ENCODE measurements around the gene C1QB. TPM values are rescaled to one million over a fixed set of nuclear protein-coding genes. Genes with fewer than 3 reads are reported as not detected.

The C1QB gene
- total and polyA plus RNA-seq, 2 of the 8 experiments (the other 6 are each of a cell fraction or from before 2014, with no cell fraction given): not detected

GRCh38 chr1:22674410-22674749 lies 21.3 kb downstream of the C1QB start:
- Histone ChIP-seq H3K56ac (replicated peaks; ENCODE audit: insufficient read length, low read depth, low read length) (no peak overlapping the region), H3K27ac (ENCODE audit: low read depth, low read length) (no peak overlapping the region), H3K23ac (ENCODE audit: insufficient read length) (no peak overlapping the region), H3K4ac (replicated peaks; ENCODE audit: insufficient read length, low read depth, low read length) (no peak overlapping the region), H2AK5ac (ENCODE audit: low read depth, low read length) (no peak overlapping the region), H4K91ac (replicated peaks; ENCODE audit: insufficient read length, low read length) (no peak overlapping the region), H4K20me1 (replicated peaks in 1 of 2; ENCODE audit: control insufficient read depth in 1 of 2, insufficient read depth in 2 of 2, low read length in 2 of 2) (peaks cover 0 to 11% of the 10 kb centered on the region in 2 experiments), H3K36me3 (ENCODE audit: control insufficient read depth in 2 of 4, insufficient read depth in 4 of 4, low read length in 3 of 4) (no peaks in the 10 kb centered on the region), H4K8ac (ENCODE audit: extremely low read depth, insufficient read depth, low read length) (no peak overlapping the region), H3K4me1 (replicated peaks in 1 of 4; ENCODE audit: control insufficient read depth in 3 of 4, insufficient read depth in 4 of 4, low read length in 3 of 4) (peaks cover 0 to 13% (median 6%) of the 10 kb centered on the region in 4 experiments; a peak in 4 of 7 replicates), H3K9me3 (ENCODE audit: insufficient read depth in 2 of 2, low read depth in 1 of 2, low read length in 1 of 2) (no peaks in the 10 kb centered on the region), H2BK120ac (replicated peaks; ENCODE audit: low read depth, low read length) (no peak overlapping the region), H3K4me2 (ENCODE audit: insufficient read depth in 1 of 2, low read depth in 2 of 2, low read length in 2 of 2) (no peak overlapping the region), H2BK15ac (ENCODE audit: low read length) (no peak overlapping the region), H3K18ac (ENCODE audit: extremely low read depth, low read length) (no peak overlapping the region), H3K9ac (replicated peaks in 1 of 4; ENCODE audit: extremely low read depth in 1 of 4, low read depth in 3 of 4, low read length in 3 of 4) (no peak overlapping the region), H2BK20ac (ENCODE audit: low read length) (no peak overlapping the region), H2AFZ (ENCODE audit: low read length) (no peak overlapping the region), H3K4me3 (ENCODE audit: extremely low read depth in 1 of 4, insufficient read depth in 2 of 4, low read depth in 3 of 4, low read length in 4 of 4) (no peak overlapping the region), H4K5ac (ENCODE audit: insufficient read length, low read depth, low read length) (no peak overlapping the region), H3K79me1 (ENCODE audit: low read depth, low read length) (no peaks in the 10 kb centered on the region), H3K27me3 (replicated peaks in 1 of 4; ENCODE audit: control insufficient read depth in 3 of 4, extremely low read depth in 1 of 4, insufficient read depth in 3 of 4, low read length in 3 of 4) (no peaks in the 10 kb centered on the region; a peak in 1 of 7 replicates), H3K14ac (ENCODE audit: insufficient read length) (no peak overlapping the region), H2BK5ac (ENCODE audit: low read depth, low read length) (no peak overlapping the region), H3K79me2 (ENCODE audit: control insufficient read depth in 1 of 2, insufficient read depth in 2 of 2, low read length in 2 of 2) (no peaks in the 10 kb centered on the region; a peak in 1 of 4 replicates), H3K23me2 (ENCODE audit: low read depth, low read length) (peaks cover 12% of the 10 kb centered on the region; the same call in 1 of the 2 replicates), H2BK12ac (ENCODE audit: low read depth, low read length) (no peak overlapping the region)
- POLR2A ChIA-PET (ENCODE audit: partially characterized antibody): interaction anchor here (1.1 kb wide), 2 partner anchors 37 to 531 kb away, joined by 3 read pairs; no protein-coding TSS in a partner anchor
- CTCF ChIA-PET (ENCODE audit: partially characterized antibody): interaction anchor here (0.6 to 6.0 kb wide), 38 partner anchors 8 to 1237 kb away, joined by 3 to 43 read pairs (median 3); partner anchors contain the start of gene C1QB
- no peak for FAIRE-seq
- DNase-seq (ENCODE audit: low read depth in 1 of 2, low spot score in 2 of 2): no peak
- WGBS, 2 experiments (ENCODE audit: extremely low coverage in 1 of 2, insufficient coverage in 1 of 2, insufficient read length in 1 of 2, insufficient replicate concordance in 2 of 2, low coverage in 1 of 2, low lambda C conversion rate in 2 of 2, missing lambda C conversion rate in 1 of 2): 59% methylated on average over 1 of the region's 1 CpG; no CpG with 5 or more reads in 1 of the 2 experiments
- TF ChIP-seq HDAC6 (IDR thresholded peaks at IDR 0.05; ENCODE audit: low read depth, low read length): no peak
- TF ChIP-seq CEBPB (IDR thresholded peaks at IDR 0.05; ENCODE audit: low read depth, low read length): no peak
- no peak for TF ChIP-seq TAF1 (IDR thresholded peaks at IDR 0.05; ENCODE audit: low read depth, low read length)
- no peak for TF ChIP-seq GTF2F1 (IDR thresholded peaks at IDR 0.05; ENCODE audit: borderline replicate concordance, low read depth, low read length)
- no peak for TF ChIP-seq SP2 (IDR thresholded peaks at IDR 0.05; ENCODE audit: low read length)
- TF ChIP-seq CBX5 (IDR thresholded peaks at IDR 0.05; ENCODE audit: low read depth, low read length): no peak
